HCT116 (cell line): ENCODE results near the gene ADCY1.

Experiments used
- POLR2A ChIP-seq: IDR thresholded peaks from 2 replicates; pipeline ENCODE4 v1.7.0; 2011; ENCODE audit warnings: borderline replicate concordance; ENCODE audit not compliant: insufficient read depth, insufficient read length; ENCODE audit errors: extremely low read depth
- ZNF274 ChIP-seq: fragments of 200-500 bp; sonication (Bioruptor generic); IDR thresholded peaks from 2 replicates; pipeline ENCODE4 v1.6.1; 2014; ENCODE audit warnings: mild to moderate bottlenecking, low read depth, low read length, inconsistent platforms
- TF ChIP-seq, protein P1 (sequence below), 3 experiments: fragments of 200-600 bp in 1 of 3; sonication (generic) in 1 of 3; IDR thresholded peaks in 2 of 3; conservative IDR thresholded peaks in 1 of 3; 2 replicates each; pipeline ENCODE4 v1.5.1; 2012 to 2017; ENCODE audit warnings: low read depth in 2 of 3, low read length in 2 of 3, antibody characterized with exemption in 1 of 3, borderline replicate concordance in 1 of 3, control low read depth in 1 of 3, mild to moderate bottlenecking in 1 of 3, mixed read lengths in 1 of 3, mixed run types in 1 of 3, moderate library complexity in 1 of 3; ENCODE audit not compliant: insufficient read depth in 1 of 3
- TF ChIP-seq, protein P2 (sequence below): IDR thresholded peaks from 2 replicates; pipeline ENCODE4 v1.6.1; 2012; ENCODE audit warnings: low read depth

DNA sequence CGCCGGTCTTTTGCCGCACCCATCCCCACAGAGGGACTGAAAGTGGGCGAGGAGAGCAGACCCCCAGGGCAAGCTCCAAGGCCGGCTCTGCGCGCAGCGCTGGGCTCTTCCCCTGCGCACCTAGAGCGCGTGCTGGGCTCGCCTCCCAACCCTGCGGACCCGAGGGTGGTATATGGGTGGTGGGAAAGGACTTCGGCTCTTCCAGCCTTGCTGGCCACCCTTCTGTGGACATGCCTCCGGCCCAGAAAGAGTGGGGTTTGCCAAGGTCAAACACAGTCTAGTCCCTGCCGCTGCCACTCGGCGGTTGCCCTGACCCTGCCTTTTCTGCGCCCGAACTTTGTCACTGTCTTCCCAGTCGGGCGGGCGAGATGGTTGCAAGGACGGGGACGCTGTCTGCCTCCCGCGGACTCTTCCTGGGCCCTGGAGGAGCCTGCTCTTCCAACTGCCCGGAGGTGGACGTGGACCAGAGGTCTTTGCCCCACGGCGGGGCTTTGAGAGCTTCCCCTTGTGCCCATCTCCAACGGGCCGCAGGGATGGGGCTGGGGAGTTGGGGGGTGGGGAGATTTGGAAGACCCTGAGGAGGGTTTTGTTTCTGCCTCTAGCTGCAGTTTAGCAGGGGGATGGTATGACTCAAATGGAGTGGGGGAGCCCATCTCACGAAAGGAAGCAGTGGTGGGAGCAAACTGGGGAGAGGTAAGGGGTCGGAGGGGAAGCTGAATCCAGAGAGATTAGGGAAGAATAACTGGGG, 1.5 kb downstream of the ADCY1 start:
- TF ChIP-seq, protein P1, sequence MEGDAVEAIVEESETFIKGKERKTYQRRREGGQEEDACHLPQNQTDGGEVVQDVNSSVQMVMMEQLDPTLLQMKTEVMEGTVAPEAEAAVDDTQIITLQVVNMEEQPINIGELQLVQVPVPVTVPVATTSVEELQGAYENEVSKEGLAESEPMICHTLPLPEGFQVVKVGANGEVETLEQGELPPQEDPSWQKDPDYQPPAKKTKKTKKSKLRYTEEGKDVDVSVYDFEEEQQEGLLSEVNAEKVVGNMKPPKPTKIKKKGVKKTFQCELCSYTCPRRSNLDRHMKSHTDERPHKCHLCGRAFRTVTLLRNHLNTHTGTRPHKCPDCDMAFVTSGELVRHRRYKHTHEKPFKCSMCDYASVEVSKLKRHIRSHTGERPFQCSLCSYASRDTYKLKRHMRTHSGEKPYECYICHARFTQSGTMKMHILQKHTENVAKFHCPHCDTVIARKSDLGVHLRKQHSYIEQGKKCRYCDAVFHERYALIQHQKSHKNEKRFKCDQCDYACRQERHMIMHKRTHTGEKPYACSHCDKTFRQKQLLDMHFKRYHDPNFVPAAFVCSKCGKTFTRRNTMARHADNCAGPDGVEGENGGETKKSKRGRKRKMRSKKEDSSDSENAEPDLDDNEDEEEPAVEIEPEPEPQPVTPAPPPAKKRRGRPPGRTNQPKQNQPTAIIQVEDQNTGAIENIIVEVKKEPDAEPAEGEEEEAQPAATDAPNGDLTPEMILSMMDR (IDR thresholded peaks at IDR 0.05 in 2 of 3, conservative IDR thresholded peaks at IDR 0.05 in 1 of 3; ENCODE audit: borderline replicate concordance in 1 of 3, insufficient read depth in 1 of 3, low read depth in 2 of 3, low read length in 2 of 3), result no peak
- TF ChIP-seq, protein P2, sequence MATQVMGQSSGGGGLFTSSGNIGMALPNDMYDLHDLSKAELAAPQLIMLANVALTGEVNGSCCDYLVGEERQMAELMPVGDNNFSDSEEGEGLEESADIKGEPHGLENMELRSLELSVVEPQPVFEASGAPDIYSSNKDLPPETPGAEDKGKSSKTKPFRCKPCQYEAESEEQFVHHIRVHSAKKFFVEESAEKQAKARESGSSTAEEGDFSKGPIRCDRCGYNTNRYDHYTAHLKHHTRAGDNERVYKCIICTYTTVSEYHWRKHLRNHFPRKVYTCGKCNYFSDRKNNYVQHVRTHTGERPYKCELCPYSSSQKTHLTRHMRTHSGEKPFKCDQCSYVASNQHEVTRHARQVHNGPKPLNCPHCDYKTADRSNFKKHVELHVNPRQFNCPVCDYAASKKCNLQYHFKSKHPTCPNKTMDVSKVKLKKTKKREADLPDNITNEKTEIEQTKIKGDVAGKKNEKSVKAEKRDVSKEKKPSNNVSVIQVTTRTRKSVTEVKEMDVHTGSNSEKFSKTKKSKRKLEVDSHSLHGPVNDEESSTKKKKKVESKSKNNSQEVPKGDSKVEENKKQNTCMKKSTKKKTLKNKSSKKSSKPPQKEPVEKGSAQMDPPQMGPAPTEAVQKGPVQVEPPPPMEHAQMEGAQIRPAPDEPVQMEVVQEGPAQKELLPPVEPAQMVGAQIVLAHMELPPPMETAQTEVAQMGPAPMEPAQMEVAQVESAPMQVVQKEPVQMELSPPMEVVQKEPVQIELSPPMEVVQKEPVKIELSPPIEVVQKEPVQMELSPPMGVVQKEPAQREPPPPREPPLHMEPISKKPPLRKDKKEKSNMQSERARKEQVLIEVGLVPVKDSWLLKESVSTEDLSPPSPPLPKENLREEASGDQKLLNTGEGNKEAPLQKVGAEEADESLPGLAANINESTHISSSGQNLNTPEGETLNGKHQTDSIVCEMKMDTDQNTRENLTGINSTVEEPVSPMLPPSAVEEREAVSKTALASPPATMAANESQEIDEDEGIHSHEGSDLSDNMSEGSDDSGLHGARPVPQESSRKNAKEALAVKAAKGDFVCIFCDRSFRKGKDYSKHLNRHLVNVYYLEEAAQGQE, result no peak
- no peak for TF ChIP-seq POLR2A
- no peak for TF ChIP-seq ZNF274
